G401 (cell line): ENCODE results near the gene ZBTB5. TPM values are rescaled to one million over a fixed set of nuclear protein-coding genes. Genes with fewer than 3 reads are reported as not detected.
"Not testable (repeated sequence)": the region's sequence is repeated elsewhere in the genome, so short reads cannot be mapped to it uniquely, and the experiment has no call there.

Experiments used
- DNase-seq: peaks from one replicate; pipeline ENCODE4 v3.0.0-alpha.2; 2015; ENCODE audit warnings: low spot score
- in situ Hi-C: cut with HindIII; loops from 2 replicates; pipeline ENCODE4 v1.10.0; 2016; ENCODE audit warnings: low sequenced_read_pairs, mixed read lengths
- total RNA-seq: library from RNA; depleted of rRNA; stranded (reverse); fragments of >200 nt; shearing (Covaris generic); gene quantifications from 2 replicates; pipeline ENCODE4 v1.2.3, GENCODE V29; 2014; rRNA removed

The ZBTB5 gene
- 18.8 and 20.7 TPM in 2 replicates for total RNA-seq

- in situ Hi-C loops: no loop called here
- DNase-seq: peak; percentile 100
Observed at GRCh38 chr9:37465249-37466036, at the start of gene ZBTB5. TSS of gene ZBTB5 (minus strand) at chr9:37465450. CDS start at chr9:37442551, 22,899 bp downstream.

GRCh38 chr9:37514999-37515398 is 49.7 kb upstream of the ZBTB5 start:
- in situ Hi-C loops: no loop called here
- DNase-seq: no peak

GRCh38 chr9:37514415-37514814 is 49.2 kb upstream of the ZBTB5 start:
- in situ Hi-C loops, DNase-seq: not testable (repeated sequence)

- in situ Hi-C loops: no loop called here
- no peak for DNase-seq
Observed at GRCh38 chr9:37512437-37512836, 47.2 kb upstream of the ZBTB5 start.

GRCh38 chr9:37511016-37512010 is 46.1 kb upstream of the ZBTB5 start:
- in situ Hi-C loops: no loop called here
- no peak for DNase-seq

- in situ Hi-C loops, DNase-seq: not testable (repeated sequence)
Observed at GRCh38 chr9:37510053-37510452, 44.8 kb upstream of the ZBTB5 start.

- in situ Hi-C loops: no loop called here
- DNase-seq: no peak
Observed at GRCh38 chr9:37509536-37509935, 44.3 kb upstream of the ZBTB5 start.

GRCh38 chr9:37508834-37509206 is 43.6 kb upstream of the ZBTB5 start:
- in situ Hi-C loops: no loop called here
- DNase-seq: peak; percentile 5

- DNase-seq: no peak
- in situ Hi-C loops: no loop called here
Observed at GRCh38 chr9:37508135-37508833, 43.0 kb upstream of the ZBTB5 start.

- in situ Hi-C loops: no loop called here
- DNase-seq: no peak
Observed at GRCh38 chr9:37507566-37508134, 42.4 kb upstream of the ZBTB5 start.

- DNase-seq: no peak
- in situ Hi-C loops: no loop called here
Observed at GRCh38 chr9:37504605-37505004, 39.4 kb upstream of the ZBTB5 start.

GRCh38 chr9:37503736-37504135 is 38.5 kb upstream of the ZBTB5 start:
- DNase-seq: peak; percentile 47
- in situ Hi-C loops: no loop called here

GRCh38 chr9:37501957-37502596 is 36.8 kb upstream of the ZBTB5 start:
- DNase-seq: no peak
- in situ Hi-C loops: no loop called here

GRCh38 chr9:37499297-37499696 is 34.0 kb upstream of the ZBTB5 start:
- in situ Hi-C loops: no loop called here
- no peak for DNase-seq

- in situ Hi-C loops: no loop called here
- DNase-seq: no peak
Observed at GRCh38 chr9:37498457-37498856, 33.2 kb upstream of the ZBTB5 start.

GRCh38 chr9:37497320-37497719 is 32.1 kb upstream of the ZBTB5 start:
- in situ Hi-C loops: no loop called here
- DNase-seq: no peak

GRCh38 chr9:37496020-37496419 is 30.8 kb upstream of the ZBTB5 start:
- in situ Hi-C loops: no loop called here
- DNase-seq: no peak

- no peak for DNase-seq
- in situ Hi-C loops: no loop called here
Observed at GRCh38 chr9:37495571-37495970, 30.3 kb upstream of the ZBTB5 start.

GRCh38 chr9:37491939-37492338 is 26.7 kb upstream of the ZBTB5 start:
- no peak for DNase-seq
- in situ Hi-C loops: no loop called here
